Smooth muscle cell (in vitro differentiated cells): ENCODE measurements around the gene JDP2. TPM values are rescaled to one million over a fixed set of nuclear protein-coding genes. Genes with fewer than 3 reads are reported as not detected.

ENCODE experiments used
- DNase-seq: peaks from one replicate; lab custom pipeline; 2025; ENCODE audit not compliant: unreplicated experiment; lab: John Stamatoyannopoulos, UW
- H2AFZ ChIP-seq: fragments of 200-600 bp; sonication (generic); 2 replicates; pipeline ENCODE4 v1.6.0; 2016; ENCODE audit warnings: antibody characterized with exemption, low read depth, mild to moderate bottlenecking
- H3F3A ChIP-seq: fragments of 200-600 bp; sonication (generic); 2 replicates; pipeline ENCODE4 v1.6.0; 2017; ENCODE audit warnings: antibody characterized with exemption, low read depth
- H3K27ac ChIP-seq: fragments of 200-600 bp; sonication (generic); 2 replicates; pipeline ENCODE4 v1.5.1; 2016; ENCODE audit warnings: low read depth, mild to moderate bottlenecking
- H3K27me3 ChIP-seq: fragments of 200-600 bp; sonication (generic); 2 replicates; pipeline ENCODE4 v1.6.1; 2016; ENCODE audit warnings: low read depth, mild to moderate bottlenecking
- H3K36me3 ChIP-seq: fragments of 200-600 bp; sonication (generic); 2 replicates; pipeline ENCODE4 v1.5.1; 2016; ENCODE audit warnings: low read depth
- H3K4me1 ChIP-seq: fragments of 200-600 bp; sonication (generic); 2 replicates; pipeline ENCODE4 v1.5.1; 2016; ENCODE audit warnings: low read depth
- H3K4me2 ChIP-seq: fragments of 200-600 bp; sonication (generic); 2 replicates; pipeline ENCODE4 v1.6.0; 2016; ENCODE audit warnings: mild to moderate bottlenecking
- H3K4me3 ChIP-seq: fragments of 200-600 bp; sonication (generic); 2 replicates; pipeline ENCODE4 v1.5.1; 2016; ENCODE audit warnings: mild to moderate bottlenecking
- H3K79me2 ChIP-seq: fragments of 200-600 bp; sonication (generic); 2 replicates; pipeline ENCODE4 v1.6.0; 2016; ENCODE audit warnings: low read depth, mild to moderate bottlenecking
- H3K9ac ChIP-seq: fragments of 200-600 bp; sonication (generic); 2 replicates; pipeline ENCODE4 v1.6.0; 2016; ENCODE audit warnings: low read depth
- H3K9me3 ChIP-seq: fragments of 200-600 bp; sonication (generic); replicated peaks from 2 replicates; pipeline ENCODE4 v1.5.1; 2016; ENCODE audit warnings: low read depth
- H4K20me1 ChIP-seq: fragments of 200-600 bp; sonication (generic); 2 replicates; pipeline ENCODE4 v1.6.0; 2016; ENCODE audit warnings: low read depth
- CTCF ChIP-seq: fragments of 200-600 bp; sonication (generic); IDR thresholded peaks from 2 replicates; pipeline ENCODE4 v1.5.1; 2017; ENCODE audit warnings: borderline replicate concordance, mild to moderate bottlenecking, antibody characterized with exemption; ENCODE audit not compliant: insufficient read depth, poor library complexity, severe bottlenecking
- WGBS: methylation state at CpG from one replicate; pipeline ENCODE4 v1.1.7; 2016; ENCODE audit warnings: low lambda C conversion rate; 5-methylcytosine and 5-hydroxymethylcytosine counted together
- polyA plus RNA-seq: library from polyadenylated mRNA; unstranded; fragments of >200 nt; fragmentation: Nextera tagmentation; extraction: Ambion mirVana; gene quantifications from 2 replicates; pipeline ENCODE4 v1.2.1, GENCODE V29; 2016
- total RNA-seq: library from RNA; depleted of rRNA; stranded (reverse); fragments of >200 nt; gene quantifications from 2 replicates; pipeline ENCODE4 v1.2.3, GENCODE V29; 2014

The JDP2 gene
- total and polyA plus RNA-seq, 2 experiments from 2014 or later, result 70.3 to 126 TPM

GRCh38 chr14:75459791-75460190 lies 32.0 kb downstream of the JDP2 start:
- no peak for DNase-seq
- TF ChIP-seq CTCF, result no peak
- Histone ChIP-seq H3K36me3 (no peaks in the 10 kb centered on the region), H3K9me3 (no peaks in the 10 kb centered on the region), H3K4me3 (no peak overlapping the region), H3K4me1 (peaks cover 13% of the 10 kb centered on the region), H3K4me2 (no peak overlapping the region), H3K27me3 (no peaks in the 10 kb centered on the region), H3K9ac (no peak overlapping the region), H4K20me1 (peaks cover 100% of the 10 kb centered on the region), H2AFZ (no peak overlapping the region), H3K27ac (no peak overlapping the region), H3F3A (no peaks in the 10 kb centered on the region), H3K79me2 (peaks cover 94% of the 10 kb centered on the region)
- 95% methylated on average over 1 of the region's 1 CpG for WGBS

- H3F3A ChIP-seq, result no peaks in the 10 kb centered on the region
- peaks cover 94% of the 10 kb centered on the region for H3K79me2 ChIP-seq
- no peak overlapping the region for H2AFZ ChIP-seq
- 90% methylated on average over 6 of the region's 6 CpGs for WGBS
- no peak overlapping the region for H3K27ac ChIP-seq
- no peaks in the 10 kb centered on the region for H3K36me3 ChIP-seq
- H3K4me3 ChIP-seq, result no peak overlapping the region
- peaks cover 8% of the 10 kb centered on the region for H3K4me1 ChIP-seq
- H3K9ac ChIP-seq, result no peak overlapping the region
- H3K4me2 ChIP-seq, result no peak overlapping the region
- no peaks in the 10 kb centered on the region for H3K27me3 ChIP-seq
- no peak for DNase-seq
- H3K9me3 ChIP-seq, result no peaks in the 10 kb centered on the region
- peaks cover 100% of the 10 kb centered on the region for H4K20me1 ChIP-seq
- no peak for TF ChIP-seq CTCF
Observed at GRCh38 chr14:75460394-75460793, 32.6 kb downstream of the JDP2 start.

- 97% methylated on average over 12 of the region's 12 CpGs for WGBS
- no peak overlapping the region for H2AFZ ChIP-seq
- TF ChIP-seq CTCF, result no peak
- peaks cover 94% of the 10 kb centered on the region for H3K79me2 ChIP-seq
- no peaks in the 10 kb centered on the region for H3K27me3 ChIP-seq
- no peaks in the 10 kb centered on the region for H3K36me3 ChIP-seq
- no peak for DNase-seq
- H3K4me3 ChIP-seq, result no peak overlapping the region
- peaks cover 100% of the 10 kb centered on the region for H4K20me1 ChIP-seq
- no peak overlapping the region for H3K27ac ChIP-seq
- H3K9ac ChIP-seq, result no peak overlapping the region
- no peaks in the 10 kb centered on the region for H3F3A ChIP-seq
- no peaks in the 10 kb centered on the region for H3K9me3 ChIP-seq
- peaks cover 8% of the 10 kb centered on the region for H3K4me1 ChIP-seq
- H3K4me2 ChIP-seq, result no peak overlapping the region
Observed at GRCh38 chr14:75461303-75461702, 33.5 kb downstream of the JDP2 start.

- Histone ChIP-seq H3K36me3 (no peaks in the 10 kb centered on the region), H3K4me3 (no peak overlapping the region), H3K27me3 (no peaks in the 10 kb centered on the region), H2AFZ (no peak overlapping the region), H3K9me3 (no peaks in the 10 kb centered on the region), H3K79me2 (peaks cover 92% of the 10 kb centered on the region), H3K4me2 (no peak overlapping the region), H3F3A (no peaks in the 10 kb centered on the region), H4K20me1 (peaks cover 100% of the 10 kb centered on the region), H3K9ac (no peak overlapping the region), H3K4me1 (peaks cover 2% of the 10 kb centered on the region), H3K27ac (no peak overlapping the region)
- whole genome bisulfite sequencing, result 95% methylated on average over 2 of the region's 2 CpGs
- no peak for DNase-seq
- no peak for TF ChIP-seq CTCF
Observed at GRCh38 chr14:75461755-75462349, 34.0 kb downstream of the JDP2 start.
